ENCODE results near the gene ZNRF4. TPM values are rescaled to one million over a fixed set of nuclear protein-coding genes. Genes with fewer than 3 reads are reported as not detected.
"Not testable (repeated sequence)": the region's sequence is repeated elsewhere in the genome, so short reads cannot be mapped to it uniquely, and the experiment has no call there.

Gene ZNRF4, protein sequence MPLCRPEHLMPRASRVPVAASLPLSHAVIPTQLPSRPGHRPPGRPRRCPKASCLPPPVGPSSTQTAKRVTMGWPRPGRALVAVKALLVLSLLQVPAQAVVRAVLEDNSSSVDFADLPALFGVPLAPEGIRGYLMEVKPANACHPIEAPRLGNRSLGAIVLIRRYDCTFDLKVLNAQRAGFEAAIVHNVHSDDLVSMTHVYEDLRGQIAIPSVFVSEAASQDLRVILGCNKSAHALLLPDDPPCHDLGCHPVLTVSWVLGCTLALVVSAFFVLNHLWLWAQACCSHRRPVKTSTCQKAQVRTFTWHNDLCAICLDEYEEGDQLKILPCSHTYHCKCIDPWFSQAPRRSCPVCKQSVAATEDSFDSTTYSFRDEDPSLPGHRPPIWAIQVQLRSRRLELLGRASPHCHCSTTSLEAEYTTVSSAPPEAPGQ
- polyA plus RNA-seq: not detected
- long read RNA-seq, donor 1: 0 reads
- long read RNA-seq, donor 2: 0 reads
- long read RNA-seq, donor 3: 0 reads
- long read RNA-seq, donor 4: 0 reads
- long read RNA-seq, donor 5: 0 reads
- long read RNA-seq, donor 6: 0 reads
- long read RNA-seq, donor 7: 0 reads
- long read RNA-seq, donor 8: 0 reads
- long read RNA-seq, donor 9: 0 reads
- long read RNA-seq, donor 10: 0 reads

DNA sequence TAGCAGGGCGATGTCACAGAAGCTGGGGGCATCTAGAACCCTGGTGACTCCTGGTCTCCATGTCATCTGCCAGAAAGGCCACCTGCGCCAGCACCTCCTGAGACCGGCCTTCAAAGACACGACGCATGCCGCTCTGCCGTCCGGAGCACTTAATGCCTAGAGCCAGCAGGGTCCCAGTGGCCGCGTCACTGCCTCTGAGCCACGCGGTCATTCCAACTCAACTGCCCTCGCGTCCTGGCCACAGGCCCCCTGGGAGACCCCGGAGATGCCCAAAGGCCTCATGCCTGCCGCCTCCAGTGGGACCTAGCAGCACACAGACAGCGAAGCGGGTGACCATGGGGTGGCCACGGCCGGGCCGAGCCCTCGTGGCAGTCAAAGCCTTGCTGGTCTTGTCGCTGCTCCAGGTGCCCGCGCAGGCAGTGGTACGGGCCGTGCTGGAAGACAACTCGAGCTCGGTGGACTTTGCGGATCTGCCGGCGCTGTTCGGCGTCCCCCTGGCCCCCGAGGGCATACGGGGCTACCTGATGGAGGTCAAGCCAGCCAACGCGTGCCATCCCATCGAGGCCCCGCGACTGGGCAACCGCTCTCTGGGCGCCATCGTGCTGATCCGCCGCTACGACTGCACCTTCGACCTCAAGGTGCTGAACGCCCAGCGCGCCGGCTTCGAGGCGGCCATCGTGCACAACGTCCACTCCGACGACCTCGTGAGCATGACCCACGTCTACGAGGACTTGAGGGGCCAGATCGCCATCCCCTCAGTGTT, at the start of gene ZNRF4:
Gene ZNRF4, plus strand, starts transcription at position 51 of the 763 bp plus-strand sequence. Its CDS starts 75 bp downstream, at position 126.
- no peak within 1 kb of the TSS for H3K27ac ChIP-seq (ENCODE audit: low read depth in 1 of 3, low read length in 2 of 3)
- DNase-seq: no peak
- FAIRE-seq: no peak
- no peaks in the 10 kb centered on the region for H3K36me3 ChIP-seq (ENCODE audit: control insufficient read depth in 3 of 3, insufficient read depth in 2 of 3, low read depth in 1 of 3, low read length in 3 of 3)
- H3K4me1 ChIP-seq (ENCODE audit: control insufficient read depth in 3 of 3, insufficient read depth in 2 of 3, low read depth in 1 of 3, low read length in 2 of 3): no peaks in the 10 kb centered on the region
- no peak within 1 kb of the TSS for H3K4me3 ChIP-seq (ENCODE audit: low read depth in 1 of 3, low read length in 3 of 3)
- WGBS, 3 donors: 90 to 95% (median 93%) methylated on average over 59 to 62 of the region's 62 CpGs
- no peaks in the 10 kb centered on the region for H3K27me3 ChIP-seq (ENCODE audit: control insufficient read depth in 3 of 3, insufficient read depth in 3 of 3, low read length in 3 of 3)
- peaks cover 0 to 6% of the 10 kb centered on the region in 2 donors for H3K9me3 ChIP-seq (ENCODE audit: control insufficient read depth in 2 of 2, insufficient read depth in 1 of 2, low read depth in 1 of 2, low read length in 1 of 2)

DNA sequence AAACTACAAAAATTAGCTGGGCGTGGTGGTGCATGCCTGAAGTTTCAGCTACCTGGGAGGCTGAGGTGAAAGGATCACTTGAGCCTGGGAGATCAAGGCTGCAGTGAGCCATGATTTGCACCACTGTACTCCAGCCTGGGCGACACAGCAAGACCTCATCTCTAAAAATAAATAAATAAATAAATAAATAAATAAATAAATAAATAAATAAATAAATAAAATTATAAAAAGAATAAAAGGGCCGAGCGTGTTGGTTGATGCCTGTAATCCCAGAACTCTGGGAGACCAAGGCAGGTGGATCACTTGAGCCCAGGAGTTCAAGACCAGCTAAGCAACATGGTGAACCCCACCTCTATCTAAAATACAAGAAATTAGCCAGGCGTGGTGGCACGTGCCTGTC, 49.0 kb upstream of the ZNRF4 start:
- not testable (repeated sequence) for H3K27me3 ChIP-seq (ENCODE audit: control insufficient read depth in 3 of 3, insufficient read depth in 3 of 3, low read length in 3 of 3); H3K9me3 ChIP-seq (ENCODE audit: control insufficient read depth in 2 of 2, insufficient read depth in 1 of 2, low read depth in 1 of 2, low read length in 1 of 2); DNase-seq; H3K4me3 ChIP-seq (ENCODE audit: low read depth in 1 of 3, low read length in 3 of 3); H3K4me1 ChIP-seq (ENCODE audit: control insufficient read depth in 3 of 3, insufficient read depth in 2 of 3, low read depth in 1 of 3, low read length in 2 of 3); FAIRE-seq; H3K36me3 ChIP-seq (ENCODE audit: control insufficient read depth in 3 of 3, insufficient read depth in 2 of 3, low read depth in 1 of 3, low read length in 3 of 3); H3K27ac ChIP-seq (ENCODE audit: low read depth in 1 of 3, low read length in 2 of 3)
- 79 to 87% (median 87%) methylated on average over 6 of the region's 6 CpGs for WGBS, 3 donors

DNA sequence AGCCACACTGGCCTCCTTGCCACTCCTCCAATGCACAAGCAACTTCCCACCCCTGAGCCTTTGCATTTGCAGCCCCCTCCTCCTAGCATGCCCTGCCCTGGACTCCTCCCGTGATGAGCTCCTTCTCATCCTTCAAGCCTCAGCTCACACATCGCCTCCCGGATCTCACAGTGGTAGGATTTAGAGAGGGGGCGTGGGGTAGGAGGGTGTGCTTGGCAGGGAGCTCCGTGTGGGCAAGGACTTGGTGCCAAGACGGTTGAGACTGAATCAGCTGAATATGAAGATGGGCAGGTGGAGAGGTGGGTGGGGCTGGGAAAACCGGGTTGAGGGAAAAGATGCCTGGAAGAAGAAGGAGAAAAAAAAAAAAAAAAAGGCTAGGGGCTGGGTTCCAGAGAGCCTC, 48.4 kb upstream of the ZNRF4 start:
- 64 to 70% (median 65%) methylated on average over 7 of the region's 7 CpGs for WGBS, 3 donors
- FAIRE-seq (no peak), DNase-seq (no peak)
- no peak overlapping the region for H3K4me3 ChIP-seq (ENCODE audit: low read depth in 1 of 3, low read length in 3 of 3)
- no peaks in the 10 kb centered on the region for H3K9me3 ChIP-seq (ENCODE audit: control insufficient read depth in 2 of 2, insufficient read depth in 1 of 2, low read depth in 1 of 2, low read length in 1 of 2)
- H3K27ac ChIP-seq (ENCODE audit: low read depth in 1 of 3, low read length in 2 of 3): no peak overlapping the region
- H3K4me1 ChIP-seq (ENCODE audit: control insufficient read depth in 3 of 3, insufficient read depth in 2 of 3, low read depth in 1 of 3, low read length in 2 of 3): no peaks in the 10 kb centered on the region
- H3K27me3 ChIP-seq (ENCODE audit: control insufficient read depth in 3 of 3, insufficient read depth in 3 of 3, low read length in 3 of 3): no peaks in the 10 kb centered on the region
- no peaks in the 10 kb centered on the region for H3K36me3 ChIP-seq (ENCODE audit: control insufficient read depth in 3 of 3, insufficient read depth in 2 of 3, low read depth in 1 of 3, low read length in 3 of 3)

DNA sequence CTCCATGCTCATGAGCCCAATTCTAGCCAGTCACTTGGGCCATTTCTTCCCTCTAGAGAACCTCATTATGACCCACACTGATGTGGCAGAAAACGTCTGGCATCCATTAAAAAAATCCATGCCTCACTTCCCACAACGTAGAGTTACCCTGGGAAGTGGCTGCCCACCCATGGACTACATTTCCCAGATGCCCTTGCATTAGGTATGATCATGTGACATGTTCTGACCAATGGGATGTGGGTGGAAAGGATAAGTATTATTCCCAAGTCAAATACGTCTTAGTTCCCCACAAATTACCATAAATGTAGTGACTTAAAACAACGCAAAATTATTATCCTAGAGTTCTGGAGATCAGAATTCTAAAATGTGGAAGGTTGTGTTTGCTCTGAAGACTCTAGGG, 47.9 kb upstream of the ZNRF4 start:
- Histone ChIP-seq H3K36me3 (ENCODE audit: control insufficient read depth in 3 of 3, insufficient read depth in 2 of 3, low read depth in 1 of 3, low read length in 3 of 3) (no peaks in the 10 kb centered on the region), H3K27me3 (ENCODE audit: control insufficient read depth in 3 of 3, insufficient read depth in 3 of 3, low read length in 3 of 3) (no peaks in the 10 kb centered on the region), H3K9me3 (ENCODE audit: control insufficient read depth in 2 of 2, insufficient read depth in 1 of 2, low read depth in 1 of 2, low read length in 1 of 2) (no peaks in the 10 kb centered on the region), H3K4me1 (ENCODE audit: control insufficient read depth in 3 of 3, insufficient read depth in 2 of 3, low read depth in 1 of 3, low read length in 2 of 3) (no peaks in the 10 kb centered on the region), H3K27ac (ENCODE audit: low read depth in 1 of 3, low read length in 2 of 3) (no peak overlapping the region), H3K4me3 (ENCODE audit: low read depth in 1 of 3, low read length in 3 of 3) (no peak overlapping the region)
- FAIRE-seq: no peak
- DNase-seq: no peak
- WGBS, 3 donors: 31 to 39% (median 38%) methylated on average over 4 of the region's 4 CpGs

DNA sequence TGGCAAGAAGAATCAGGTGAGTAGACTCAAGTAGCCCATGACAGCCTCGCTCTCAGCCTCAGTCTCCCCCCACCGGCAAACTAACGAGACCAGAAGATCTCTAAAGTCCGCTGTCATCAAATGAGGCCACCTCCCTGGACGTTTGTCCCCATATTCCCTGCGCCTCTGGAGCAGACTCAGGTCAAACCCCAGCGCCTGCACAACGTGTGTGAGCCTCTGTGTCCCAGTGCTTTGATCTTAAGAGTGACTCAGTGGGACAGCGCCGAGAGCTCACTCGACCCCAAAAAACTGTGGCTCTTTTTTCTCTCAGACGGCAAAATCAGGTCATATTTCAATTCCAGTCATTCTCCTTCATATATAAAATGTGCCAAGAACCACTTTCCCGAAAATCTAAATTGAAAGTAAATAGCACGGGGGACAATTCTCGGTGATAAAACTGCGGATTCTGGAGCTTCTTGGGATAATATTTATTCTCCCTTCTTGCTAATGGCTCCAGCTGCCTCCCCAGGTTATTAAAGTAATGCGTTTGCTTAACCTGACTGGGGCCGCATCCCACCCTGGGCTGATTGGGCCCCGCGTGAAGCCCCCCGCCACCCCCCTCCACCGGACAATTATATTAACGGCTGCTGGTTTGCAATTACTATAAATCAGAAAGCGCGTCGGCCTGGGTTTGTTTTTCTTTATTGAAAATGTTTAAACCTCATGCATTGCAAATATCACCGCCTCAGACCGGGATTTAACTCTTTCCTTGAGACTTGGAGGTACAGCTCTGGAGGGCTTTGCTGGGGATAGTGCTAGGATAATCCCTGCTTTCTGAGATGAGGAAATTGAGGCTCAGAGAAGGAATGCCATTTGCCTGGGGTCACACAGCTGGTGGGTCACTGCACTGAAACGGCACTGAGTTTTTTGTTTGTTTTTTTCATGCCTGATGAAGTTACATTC, 37.5 kb upstream of the ZNRF4 start:
- H3K4me3 ChIP-seq (ENCODE audit: low read depth in 1 of 3, low read length in 3 of 3): no peak overlapping the region
- H3K27me3 ChIP-seq (ENCODE audit: control insufficient read depth in 3 of 3, insufficient read depth in 3 of 3, low read length in 3 of 3): peaks cover 0 to 14% (median 2%) of the 10 kb centered on the region in 3 donors
- no peaks in the 10 kb centered on the region for H3K9me3 ChIP-seq (ENCODE audit: control insufficient read depth in 2 of 2, insufficient read depth in 1 of 2, low read depth in 1 of 2, low read length in 1 of 2)
- no peak overlapping the region for H3K27ac ChIP-seq (ENCODE audit: low read depth in 1 of 3, low read length in 2 of 3)
- DNase-seq: no peak
- no peak for FAIRE-seq
- 45 to 48% (median 46%) methylated on average over 29 of the region's 29 CpGs for WGBS, 3 donors
- no peaks in the 10 kb centered on the region for H3K36me3 ChIP-seq (ENCODE audit: control insufficient read depth in 3 of 3, insufficient read depth in 2 of 3, low read depth in 1 of 3, low read length in 3 of 3)
- no peaks in the 10 kb centered on the region for H3K4me1 ChIP-seq (ENCODE audit: control insufficient read depth in 3 of 3, insufficient read depth in 2 of 3, low read depth in 1 of 3, low read length in 2 of 3)

DNA sequence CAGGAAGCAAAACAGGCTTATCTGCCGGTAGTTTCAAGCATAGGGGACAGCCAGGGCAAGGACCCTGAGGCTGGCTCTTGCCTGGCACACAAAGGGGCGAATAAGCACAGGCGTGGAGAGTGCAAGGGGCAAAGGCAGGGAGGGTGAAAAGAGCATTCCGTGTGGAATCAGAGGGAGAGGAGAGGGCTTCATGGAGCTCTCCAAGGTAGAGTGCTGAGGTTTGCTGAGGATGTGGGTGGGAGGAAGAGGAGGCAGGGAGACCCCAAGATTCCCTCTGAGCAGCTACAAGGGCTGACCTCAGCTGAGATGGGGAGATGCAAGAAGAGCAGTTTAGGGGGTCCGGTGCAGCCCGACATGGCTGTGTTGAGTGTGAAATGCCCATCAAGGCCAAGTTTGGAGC, 36.5 kb upstream of the ZNRF4 start:
- no peaks in the 10 kb centered on the region for H3K36me3 ChIP-seq (ENCODE audit: control insufficient read depth in 3 of 3, insufficient read depth in 2 of 3, low read depth in 1 of 3, low read length in 3 of 3)
- H3K4me1 ChIP-seq (ENCODE audit: control insufficient read depth in 3 of 3, insufficient read depth in 2 of 3, low read depth in 1 of 3, low read length in 2 of 3): no peaks in the 10 kb centered on the region
- H3K27ac ChIP-seq (ENCODE audit: low read depth in 1 of 3, low read length in 2 of 3): no peak overlapping the region
- 63 to 72% (median 69%) methylated on average over 6 of the region's 6 CpGs for WGBS, 3 donors
- H3K4me3 ChIP-seq (ENCODE audit: low read depth in 1 of 3, low read length in 3 of 3): no peak overlapping the region
- H3K27me3 ChIP-seq (ENCODE audit: control insufficient read depth in 3 of 3, insufficient read depth in 3 of 3, low read length in 3 of 3): peaks cover 0 to 14% (median 2%) of the 10 kb centered on the region in 3 donors
- DNase-seq: no peak
- no peaks in the 10 kb centered on the region for H3K9me3 ChIP-seq (ENCODE audit: control insufficient read depth in 2 of 2, insufficient read depth in 1 of 2, low read depth in 1 of 2, low read length in 1 of 2)
- no peak for FAIRE-seq

- Histone ChIP-seq H3K4me1 (ENCODE audit: control insufficient read depth in 3 of 3, insufficient read depth in 2 of 3, low read depth in 1 of 3, low read length in 2 of 3) (no peaks in the 10 kb centered on the region), H3K27me3 (ENCODE audit: control insufficient read depth in 3 of 3, insufficient read depth in 3 of 3, low read length in 3 of 3) (peaks cover 0 to 16% (median 0%) of the 10 kb centered on the region in 3 donors), H3K4me3 (ENCODE audit: low read depth in 1 of 3, low read length in 3 of 3) (no peak overlapping the region), H3K9me3 (ENCODE audit: control insufficient read depth in 2 of 2, insufficient read depth in 1 of 2, low read depth in 1 of 2, low read length in 1 of 2) (no peaks in the 10 kb centered on the region), H3K36me3 (ENCODE audit: control insufficient read depth in 3 of 3, insufficient read depth in 2 of 3, low read depth in 1 of 3, low read length in 3 of 3) (no peaks in the 10 kb centered on the region), H3K27ac (ENCODE audit: low read depth in 1 of 3, low read length in 2 of 3) (no peak overlapping the region)
- 28 to 49% (median 33%) methylated on average over 7 of the region's 7 CpGs for WGBS, 3 donors
- DNase-seq: no peak
- FAIRE-seq: no peak
Observed at GRCh38 chr19:5420953-5421352, 34.3 kb upstream of the ZNRF4 start.
